ENCODE data around the gene PACC1.

PACC1 gene

DNA sequence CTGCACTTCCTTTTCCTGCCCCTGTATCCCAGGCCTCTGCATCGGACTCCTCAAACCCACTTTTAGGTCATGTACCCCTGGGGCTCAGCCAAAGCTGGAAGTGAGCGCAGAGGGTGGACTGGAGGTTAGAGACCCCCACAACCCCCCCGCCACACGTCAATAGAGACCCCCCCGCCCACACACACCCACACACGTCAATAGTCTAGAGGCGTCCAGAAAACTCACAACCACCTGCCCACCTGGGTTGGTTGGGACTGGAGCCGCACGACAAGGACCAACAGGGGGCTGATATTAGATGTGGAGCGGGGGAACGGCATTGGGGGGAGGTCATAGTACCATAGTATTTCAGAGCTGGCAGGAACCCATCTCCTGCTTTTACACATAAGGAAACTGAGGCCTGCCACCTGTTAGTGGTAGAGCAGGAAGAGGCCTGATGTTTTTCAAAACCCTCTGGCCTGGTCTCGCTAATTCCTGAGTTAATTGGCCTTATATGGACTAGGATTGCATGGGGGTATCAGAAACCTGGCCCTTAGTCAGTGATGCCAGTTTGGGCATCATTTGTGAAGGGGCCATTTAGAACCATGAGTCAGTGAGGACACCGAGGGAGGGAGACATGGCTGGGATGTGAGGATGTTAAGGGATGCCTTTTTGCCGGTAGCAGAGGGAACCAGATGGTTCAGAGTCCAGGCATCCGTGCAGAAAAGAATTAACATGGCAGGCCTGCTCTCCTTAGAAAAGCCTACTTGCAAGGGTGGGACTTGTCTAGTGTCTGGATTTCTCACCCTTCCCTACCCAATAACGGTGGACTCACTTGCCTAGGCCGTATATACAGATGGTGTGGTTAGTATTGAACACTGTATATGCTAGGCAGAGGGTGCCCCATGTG is 19.1 kb upstream of the PACC1 start (continued):
- TF ChIP-seq, protein P1, sequence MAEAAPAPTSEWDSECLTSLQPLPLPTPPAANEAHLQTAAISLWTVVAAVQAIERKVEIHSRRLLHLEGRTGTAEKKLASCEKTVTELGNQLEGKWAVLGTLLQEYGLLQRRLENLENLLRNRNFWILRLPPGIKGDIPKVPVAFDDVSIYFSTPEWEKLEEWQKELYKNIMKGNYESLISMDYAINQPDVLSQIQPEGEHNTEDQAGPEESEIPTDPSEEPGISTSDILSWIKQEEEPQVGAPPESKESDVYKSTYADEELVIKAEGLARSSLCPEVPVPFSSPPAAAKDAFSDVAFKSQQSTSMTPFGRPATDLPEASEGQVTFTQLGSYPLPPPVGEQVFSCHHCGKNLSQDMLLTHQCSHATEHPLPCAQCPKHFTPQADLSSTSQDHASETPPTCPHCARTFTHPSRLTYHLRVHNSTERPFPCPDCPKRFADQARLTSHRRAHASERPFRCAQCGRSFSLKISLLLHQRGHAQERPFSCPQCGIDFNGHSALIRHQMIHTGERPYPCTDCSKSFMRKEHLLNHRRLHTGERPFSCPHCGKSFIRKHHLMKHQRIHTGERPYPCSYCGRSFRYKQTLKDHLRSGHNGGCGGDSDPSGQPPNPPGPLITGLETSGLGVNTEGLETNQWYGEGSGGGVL (tag by site-specific recombination; IDR thresholded peaks at IDR 0.05) = peak; percentile 4; the same call in 1 of the 2 replicates
- TF ChIP-seq YY1 (tag by site-specific recombination; IDR thresholded peaks at IDR 0.05) (no peak), ZNF600 (tag by site-specific recombination; IDR thresholded peaks at IDR 0.05) (peak; percentile 40; the same call in 1 of the 2 replicates), ZNF266 (tag by site-specific recombination; IDR thresholded peaks at IDR 0.05; ENCODE audit: low read depth) (no peak), ZNF174 (tag by site-specific recombination; IDR thresholded peaks at IDR 0.05) (no peak), SCRT1 (tag by site-specific recombination; IDR thresholded peaks at IDR 0.05; ENCODE audit: borderline replicate concordance) (peak; percentile 70; the same call in 1 of the 2 replicates), ZNF350 (tag by site-specific recombination; IDR thresholded peaks at IDR 0.05) (no peak)
- TF ChIP-seq, protein P2, sequence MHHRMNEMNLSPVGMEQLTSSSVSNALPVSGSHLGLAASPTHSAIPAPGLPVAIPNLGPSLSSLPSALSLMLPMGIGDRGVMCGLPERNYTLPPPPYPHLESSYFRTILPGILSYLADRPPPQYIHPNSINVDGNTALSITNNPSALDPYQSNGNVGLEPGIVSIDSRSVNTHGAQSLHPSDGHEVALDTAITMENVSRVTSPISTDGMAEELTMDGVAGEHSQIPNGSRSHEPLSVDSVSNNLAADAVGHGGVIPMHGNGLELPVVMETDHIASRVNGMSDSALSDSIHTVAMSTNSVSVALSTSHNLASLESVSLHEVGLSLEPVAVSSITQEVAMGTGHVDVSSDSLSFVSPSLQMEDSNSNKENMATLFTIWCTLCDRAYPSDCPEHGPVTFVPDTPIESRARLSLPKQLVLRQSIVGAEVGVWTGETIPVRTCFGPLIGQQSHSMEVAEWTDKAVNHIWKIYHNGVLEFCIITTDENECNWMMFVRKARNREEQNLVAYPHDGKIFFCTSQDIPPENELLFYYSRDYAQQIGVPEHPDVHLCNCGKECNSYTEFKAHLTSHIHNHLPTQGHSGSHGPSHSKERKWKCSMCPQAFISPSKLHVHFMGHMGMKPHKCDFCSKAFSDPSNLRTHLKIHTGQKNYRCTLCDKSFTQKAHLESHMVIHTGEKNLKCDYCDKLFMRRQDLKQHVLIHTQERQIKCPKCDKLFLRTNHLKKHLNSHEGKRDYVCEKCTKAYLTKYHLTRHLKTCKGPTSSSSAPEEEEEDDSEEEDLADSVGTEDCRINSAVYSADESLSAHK (tag by site-specific recombination; IDR thresholded peaks at IDR 0.05) = no peak
- TF ChIP-seq, protein P3, sequence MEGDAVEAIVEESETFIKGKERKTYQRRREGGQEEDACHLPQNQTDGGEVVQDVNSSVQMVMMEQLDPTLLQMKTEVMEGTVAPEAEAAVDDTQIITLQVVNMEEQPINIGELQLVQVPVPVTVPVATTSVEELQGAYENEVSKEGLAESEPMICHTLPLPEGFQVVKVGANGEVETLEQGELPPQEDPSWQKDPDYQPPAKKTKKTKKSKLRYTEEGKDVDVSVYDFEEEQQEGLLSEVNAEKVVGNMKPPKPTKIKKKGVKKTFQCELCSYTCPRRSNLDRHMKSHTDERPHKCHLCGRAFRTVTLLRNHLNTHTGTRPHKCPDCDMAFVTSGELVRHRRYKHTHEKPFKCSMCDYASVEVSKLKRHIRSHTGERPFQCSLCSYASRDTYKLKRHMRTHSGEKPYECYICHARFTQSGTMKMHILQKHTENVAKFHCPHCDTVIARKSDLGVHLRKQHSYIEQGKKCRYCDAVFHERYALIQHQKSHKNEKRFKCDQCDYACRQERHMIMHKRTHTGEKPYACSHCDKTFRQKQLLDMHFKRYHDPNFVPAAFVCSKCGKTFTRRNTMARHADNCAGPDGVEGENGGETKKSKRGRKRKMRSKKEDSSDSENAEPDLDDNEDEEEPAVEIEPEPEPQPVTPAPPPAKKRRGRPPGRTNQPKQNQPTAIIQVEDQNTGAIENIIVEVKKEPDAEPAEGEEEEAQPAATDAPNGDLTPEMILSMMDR (tag by site-specific recombination; IDR thresholded peaks at IDR 0.05) = 0 out of 2 replicates have a peak, but pooled peaks have one; percentile 11

DNA sequence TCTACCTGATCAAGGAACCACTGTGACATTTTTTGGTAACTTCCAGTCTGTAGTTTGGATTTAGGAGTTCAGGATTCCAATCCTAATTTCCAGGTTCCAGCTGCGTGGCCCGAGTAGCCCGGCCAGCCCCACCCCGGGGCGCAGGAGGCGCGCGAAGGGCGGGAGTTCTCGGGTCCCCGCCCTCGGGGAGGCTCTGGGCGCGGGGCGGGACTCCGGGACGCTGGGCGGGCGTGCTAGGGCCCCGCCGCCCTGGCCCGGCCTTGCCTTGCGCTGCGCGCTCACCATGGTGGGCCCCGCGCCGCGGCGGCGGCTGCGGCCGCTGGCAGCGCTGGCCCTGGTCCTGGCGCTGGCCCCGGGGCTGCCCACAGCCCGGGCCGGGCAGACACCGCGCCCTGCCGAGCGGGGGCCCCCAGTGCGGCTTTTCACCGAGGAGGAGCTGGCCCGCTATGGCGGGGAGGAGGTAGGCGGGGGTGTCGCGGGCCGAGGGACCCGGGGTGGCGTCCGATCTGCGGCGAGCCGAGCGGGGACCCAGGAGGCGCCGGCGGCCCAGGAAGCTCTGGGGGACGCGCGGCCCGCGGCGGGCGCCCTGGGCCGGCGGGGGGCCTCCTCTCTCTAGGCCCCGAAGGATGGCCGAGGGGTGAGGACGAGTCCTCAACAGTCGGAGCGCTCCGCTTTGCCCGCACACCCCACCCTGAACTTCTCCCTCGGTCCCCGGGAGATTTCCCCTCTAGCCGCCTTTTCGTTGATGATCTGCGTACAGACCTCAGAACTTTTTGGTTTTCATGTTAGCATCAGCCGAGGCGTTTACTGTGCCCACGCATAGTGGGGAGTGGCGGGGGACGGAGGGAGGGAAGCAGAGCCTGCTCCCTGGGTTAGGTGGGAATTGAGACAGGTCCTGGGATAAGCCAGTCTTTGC is 18.2 kb upstream of the PACC1 start, which contains the start of gene NENF:
TSS of gene NENF (plus strand) at position 260 of the 916 bp plus-strand sequence. CDS start at position 284, 24 bp downstream.
- peaks cover 2% of the 10 kb centered on the region; the same call in 1 of the 2 replicates for H3K4me1 ChIP-seq (ENCODE audit: control insufficient read depth, insufficient read depth, low read length)
- H3K36me3 ChIP-seq (ENCODE audit: control insufficient read depth in 2 of 2, insufficient read depth in 1 of 2, low read length in 2 of 2) = peaks cover 0 to 4% of the 10 kb centered on the region in 2 experiments; a peak in 1 of 3 replicates
- CTCF ChIA-PET = interaction anchor here (0.6 to 0.9 kb wide), 4 partner anchors 23 to 669 kb away, joined by 3 to 5 read pairs (median 4); no protein-coding TSS in a partner anchor
- H3K4me3 ChIP-seq (ENCODE audit: low read depth, low read length) = peak within 1 kb of the TSS; percentile 66
- H3K27ac ChIP-seq (ENCODE audit: extremely low read depth, low read depth, low read length) = peak within 1 kb of the TSS; percentile 80
- POLR2A ChIA-PET = interaction anchor here (1.0 kb wide), 1 partner anchor 10 kb away, joined by 4 read pairs; no protein-coding TSS in a partner anchor
- no peaks in the 10 kb centered on the region for H3K9me3 ChIP-seq (ENCODE audit: control insufficient read depth, insufficient read depth, low read depth, low read length)
- no peak for TF ChIP-seq TCF7L2 (IDR thresholded peaks at IDR 0.05; ENCODE audit: borderline replicate concordance, low read depth, low read length)
- TF ChIP-seq ZNF138 (tag by site-specific recombination; IDR thresholded peaks at IDR 0.05; ENCODE audit: borderline replicate concordance) = no peak
- no peak for TF ChIP-seq ZNF416 (tag by site-specific recombination; IDR thresholded peaks at IDR 0.05)
- TF ChIP-seq ZNF830 (tag by site-specific recombination; IDR thresholded peaks at IDR 0.05; ENCODE audit: low read depth) = no peak
- TF ChIP-seq, protein P4, sequence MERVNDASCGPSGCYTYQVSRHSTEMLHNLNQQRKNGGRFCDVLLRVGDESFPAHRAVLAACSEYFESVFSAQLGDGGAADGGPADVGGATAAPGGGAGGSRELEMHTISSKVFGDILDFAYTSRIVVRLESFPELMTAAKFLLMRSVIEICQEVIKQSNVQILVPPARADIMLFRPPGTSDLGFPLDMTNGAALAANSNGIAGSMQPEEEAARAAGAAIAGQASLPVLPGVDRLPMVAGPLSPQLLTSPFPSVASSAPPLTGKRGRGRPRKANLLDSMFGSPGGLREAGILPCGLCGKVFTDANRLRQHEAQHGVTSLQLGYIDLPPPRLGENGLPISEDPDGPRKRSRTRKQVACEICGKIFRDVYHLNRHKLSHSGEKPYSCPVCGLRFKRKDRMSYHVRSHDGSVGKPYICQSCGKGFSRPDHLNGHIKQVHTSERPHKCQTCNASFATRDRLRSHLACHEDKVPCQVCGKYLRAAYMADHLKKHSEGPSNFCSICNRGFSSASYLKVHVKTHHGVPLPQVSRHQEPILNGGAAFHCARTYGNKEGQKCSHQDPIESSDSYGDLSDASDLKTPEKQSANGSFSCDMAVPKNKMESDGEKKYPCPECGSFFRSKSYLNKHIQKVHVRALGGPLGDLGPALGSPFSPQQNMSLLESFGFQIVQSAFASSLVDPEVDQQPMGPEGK (tag by site-specific recombination; IDR thresholded peaks at IDR 0.05) = peak; percentile 32; the same call in 1 of the 2 replicates
- no peak for TF ChIP-seq ZNF169 (tag by site-specific recombination; IDR thresholded peaks at IDR 0.05)
- TF ChIP-seq, protein P5, sequence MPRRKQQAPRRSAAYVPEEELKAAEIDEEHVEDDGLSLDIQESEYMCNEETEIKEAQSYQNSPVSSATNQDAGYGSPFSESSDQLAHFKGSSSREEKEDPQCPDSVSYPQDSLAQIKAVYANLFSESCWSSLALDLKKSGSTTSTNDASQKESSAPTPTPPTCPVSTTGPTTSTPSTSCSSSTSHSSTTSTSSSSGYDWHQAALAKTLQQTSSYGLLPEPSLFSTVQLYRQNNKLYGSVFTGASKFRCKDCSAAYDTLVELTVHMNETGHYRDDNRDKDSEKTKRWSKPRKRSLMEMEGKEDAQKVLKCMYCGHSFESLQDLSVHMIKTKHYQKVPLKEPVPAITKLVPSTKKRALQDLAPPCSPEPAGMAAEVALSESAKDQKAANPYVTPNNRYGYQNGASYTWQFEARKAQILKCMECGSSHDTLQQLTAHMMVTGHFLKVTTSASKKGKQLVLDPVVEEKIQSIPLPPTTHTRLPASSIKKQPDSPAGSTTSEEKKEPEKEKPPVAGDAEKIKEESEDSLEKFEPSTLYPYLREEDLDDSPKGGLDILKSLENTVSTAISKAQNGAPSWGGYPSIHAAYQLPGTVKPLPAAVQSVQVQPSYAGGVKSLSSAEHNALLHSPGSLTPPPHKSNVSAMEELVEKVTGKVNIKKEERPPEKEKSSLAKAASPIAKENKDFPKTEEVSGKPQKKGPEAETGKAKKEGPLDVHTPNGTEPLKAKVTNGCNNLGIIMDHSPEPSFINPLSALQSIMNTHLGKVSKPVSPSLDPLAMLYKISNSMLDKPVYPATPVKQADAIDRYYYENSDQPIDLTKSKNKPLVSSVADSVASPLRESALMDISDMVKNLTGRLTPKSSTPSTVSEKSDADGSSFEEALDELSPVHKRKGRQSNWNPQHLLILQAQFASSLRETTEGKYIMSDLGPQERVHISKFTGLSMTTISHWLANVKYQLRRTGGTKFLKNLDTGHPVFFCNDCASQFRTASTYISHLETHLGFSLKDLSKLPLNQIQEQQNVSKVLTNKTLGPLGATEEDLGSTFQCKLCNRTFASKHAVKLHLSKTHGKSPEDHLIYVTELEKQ (tag by site-specific recombination; IDR thresholded peaks at IDR 0.05; ENCODE audit: borderline replicate concordance) = no peak
- no peak for TF ChIP-seq ZNF239 (tag by site-specific recombination; IDR thresholded peaks at IDR 0.05)
- no peak for TF ChIP-seq ZNF792 (tag by site-specific recombination; IDR thresholded peaks at IDR 0.05)
- peak; percentile 85 for TF ChIP-seq ZNF335 (tag by site-specific recombination; conservative IDR thresholded peaks at IDR 0.05)
- TF ChIP-seq ZNF423 (tag by site-specific recombination; IDR thresholded peaks at IDR 0.05) = peak; percentile 91

Data from HEK293 (cell line).